ENCODE results near the gene OTOP3.

GRCh38 chr17:74992223-74992622 is 56.5 kb downstream of the OTOP3 start:
- TF ChIP-seq CTCF (optimal IDR thresholded peaks at IDR 0.05 in 1 of 3, IDR thresholded peaks at IDR 0.05 in 1 of 3, conservative IDR thresholded peaks at IDR 0.05 in 1 of 3; ENCODE audit: extremely low read depth in 1 of 3, insufficient read depth in 2 of 3, low read length in 3 of 3) (no peak), EZH2 (IDR thresholded peaks at IDR 0.05; ENCODE audit: low read length) (no peak)
